Limb (tissue), 2 donors: ENCODE measurements around the gene DDX51.
"Not testable (repeated sequence)": the region's sequence is repeated elsewhere in the genome, so short reads cannot be mapped to it uniquely, and the experiment has no call there.

Experiments
- DNase-seq, 2 donors: peaks; one replicate each; pipeline ENCODE4 v3.0.0-alpha.2; 2016; ENCODE audit errors: extremely low spot score in 2 of 2

The DDX51 gene

GRCh38 chr12:132117558-132117875, 26.6 kb downstream of the DDX51 start:
- no peak for DNase-seq

- DNase-seq, result no peak
Observed at GRCh38 chr12:132116709-132117557, 27.2 kb downstream of the DDX51 start.

- DNase-seq, result no peak
Observed at GRCh38 chr12:132115500-132115899, 28.6 kb downstream of the DDX51 start.

- DNase-seq, result no peak
Observed at GRCh38 chr12:132114667-132115066, 29.5 kb downstream of the DDX51 start.

- DNase-seq, result no peak
Observed at GRCh38 chr12:132111654-132112304, 32.3 kb downstream of the DDX51 start.

GRCh38 chr12:132110677-132111076, 33.4 kb downstream of the DDX51 start:
- no peak for DNase-seq

- DNase-seq, result no peak
Observed at GRCh38 chr12:132109741-132110140, 34.4 kb downstream of the DDX51 start.

- DNase-seq, result no peak
Observed at GRCh38 chr12:132108211-132108832, 35.8 kb downstream of the DDX51 start.

GRCh38 chr12:132106921-132107320, 37.2 kb downstream of the DDX51 start:
- no peak for DNase-seq

- no peak for DNase-seq
Observed at GRCh38 chr12:132105467-132105866, 38.7 kb downstream of the DDX51 start.

- DNase-seq, result no peak
Observed at GRCh38 chr12:132103542-132104308, 40.4 kb downstream of the DDX51 start.

GRCh38 chr12:132103072-132103471, 41.0 kb downstream of the DDX51 start:
- not testable (repeated sequence) for DNase-seq

- DNase-seq, result no peak
Observed at GRCh38 chr12:132102297-132102696, 41.8 kb downstream of the DDX51 start.

GRCh38 chr12:132100306-132101065, 43.6 kb downstream of the DDX51 start:
- DNase-seq, result no peak

GRCh38 chr12:132099739-132100138, 44.4 kb downstream of the DDX51 start:
- DNase-seq, result no peak

GRCh38 chr12:132095520-132096409, 48.4 kb downstream of the DDX51 start:
- no peak for DNase-seq

- no peak for DNase-seq
Observed at GRCh38 chr12:132094269-132094891, 49.7 kb downstream of the DDX51 start.

GRCh38 chr12:132089407-132089910, 54.7 kb downstream of the DDX51 start:
- no peak for DNase-seq
